Liver (tissue), 9 donors: ENCODE results near the gene UROC1. TPM values are rescaled to one million over a fixed set of nuclear protein-coding genes. Genes with fewer than 3 reads are reported as not detected.

ENCODE experiments used
- DNase-seq: peaks from one replicate; pipeline ENCODE4 v3.0.0-alpha.2; 2017; ENCODE audit warnings: low spot score
- H3K27ac ChIP-seq, 2 donors: one replicate each; pipeline ENCODE4 v1.7.0; 2013; ENCODE audit warnings: inconsistent platforms in 2 of 2, low read length in 2 of 2, control low read depth in 1 of 2, low read depth in 1 of 2, mild to moderate bottlenecking in 1 of 2
- H3K27me3 ChIP-seq, 4 donors: one replicate each; pipeline versions ENCODE4 v1.6.1 to v1.7.0; 2013; ENCODE audit warnings: low read length in 3 of 4, inconsistent platforms in 1 of 4, mild to moderate bottlenecking in 1 of 4, moderate library complexity in 1 of 4; ENCODE audit not compliant: control insufficient read depth in 4 of 4, insufficient read depth in 4 of 4
- H3K36me3 ChIP-seq, 4 donors: one replicate each; pipeline versions ENCODE4 v1.6.1 to v1.7.0; 2013; ENCODE audit warnings: low read length in 3 of 4, mild to moderate bottlenecking in 3 of 4, low read depth in 1 of 4, moderate library complexity in 1 of 4; ENCODE audit not compliant: control insufficient read depth in 4 of 4, insufficient read depth in 3 of 4
- H3K4me1 ChIP-seq, 4 donors: one replicate each; pipeline versions ENCODE4 v1.6.1 to v1.7.0; 2013; ENCODE audit warnings: low read length in 3 of 4, mild to moderate bottlenecking in 3 of 4, moderate library complexity in 1 of 4; ENCODE audit not compliant: control insufficient read depth in 4 of 4, insufficient read depth in 4 of 4
- H3K4me3 ChIP-seq, 3 donors: one replicate each; pipeline versions ENCODE4 v1.6.1 to v1.7.0; 2013; ENCODE audit warnings: low read length in 3 of 3, control low read depth in 1 of 3, low read depth in 1 of 3, mild to moderate bottlenecking in 1 of 3
- H3K9ac ChIP-seq, 2 donors: one replicate each; pipeline ENCODE4 v1.7.0; 2013; ENCODE audit warnings: low read length in 2 of 2, mild to moderate bottlenecking in 2 of 2, moderate library complexity in 2 of 2, control low read depth in 1 of 2, low read depth in 1 of 2
- H3K9me3 ChIP-seq, 4 donors: one replicate each; pipeline versions ENCODE4 v1.6.1 to v1.7.0; 2013; ENCODE audit warnings: low read length in 3 of 4; ENCODE audit not compliant: control insufficient read depth in 4 of 4
- ATF3 ChIP-seq: IDR thresholded peaks from 2 replicates; pipeline ENCODE4 v1.6.1; 2016; ENCODE audit warnings: antibody characterized with exemption
- CTCF ChIP-seq: fragments of 150-350 bp; IDR thresholded peaks from 2 replicates; pipeline ENCODE4 v1.5.1; 2017; ENCODE audit warnings: improper control_type of control experiment, low read depth, low read length; ENCODE audit not compliant: missing input control
- EGR1 ChIP-seq, 2 donors: IDR thresholded peaks; 2 replicates each; pipeline ENCODE4 v1.6.1; 2016 to 2018; ENCODE audit warnings: antibody characterized with exemption in 2 of 2, low read depth in 2 of 2
- FOXA1 ChIP-seq: IDR thresholded peaks from 2 replicates; pipeline ENCODE4 v1.6.1; 2016; ENCODE audit warnings: antibody characterized with exemption
- FOXA2 ChIP-seq: IDR thresholded peaks from 2 replicates; pipeline ENCODE4 v1.6.1; 2016; ENCODE audit warnings: antibody characterized with exemption
- GABPA ChIP-seq, 2 donors: IDR thresholded peaks in 1 of 2; conservative IDR thresholded peaks in 1 of 2; 2 replicates each; pipeline ENCODE4 v1.6.1; 2016; ENCODE audit warnings: antibody characterized with exemption in 2 of 2, mild to moderate bottlenecking in 1 of 2, moderate library complexity in 1 of 2
- HNF4A ChIP-seq, 2 donors: conservative IDR thresholded peaks; 2 replicates each; pipeline ENCODE4 v1.6.1; 2016; ENCODE audit warnings: antibody characterized with exemption in 2 of 2, mild to moderate bottlenecking in 2 of 2
- HNF4G ChIP-seq: IDR thresholded peaks from 2 replicates; pipeline ENCODE4 v1.6.1; 2016; ENCODE audit warnings: antibody characterized with exemption
- JUND ChIP-seq, 2 donors: IDR thresholded peaks; 2 replicates each; pipeline ENCODE4 v1.6.1; 2016; ENCODE audit warnings: antibody characterized with exemption in 2 of 2
- MAX ChIP-seq: IDR thresholded peaks from 2 replicates; pipeline ENCODE4 v1.6.1; 2016; ENCODE audit warnings: antibody characterized with exemption
- NR2F2 ChIP-seq: IDR thresholded peaks from 2 replicates; pipeline ENCODE4 v1.6.1; 2016; ENCODE audit warnings: antibody characterized with exemption
- RAD21 ChIP-seq, 2 donors: IDR thresholded peaks; 2 replicates each; pipeline ENCODE4 v1.6.1; 2016; ENCODE audit warnings: antibody characterized with exemption in 2 of 2, mild to moderate bottlenecking in 2 of 2
- REST ChIP-seq: IDR thresholded peaks from 2 replicates; pipeline ENCODE4 v1.6.1; 2016; ENCODE audit warnings: antibody characterized with exemption, mild to moderate bottlenecking
- RXRA ChIP-seq, 2 donors: IDR thresholded peaks; 2 replicates each; pipeline ENCODE4 v1.6.1; 2017 to 2018; ENCODE audit warnings: antibody characterized with exemption in 2 of 2, mild to moderate bottlenecking in 1 of 2
- SP1 ChIP-seq: IDR thresholded peaks from 2 replicates; pipeline ENCODE4 v1.6.1; 2018; ENCODE audit warnings: antibody characterized with exemption, mild to moderate bottlenecking
- TAF1 ChIP-seq: conservative IDR thresholded peaks from 2 replicates; pipeline ENCODE4 v1.6.1; 2016; ENCODE audit warnings: antibody characterized with exemption, mild to moderate bottlenecking
- YY1 ChIP-seq: IDR thresholded peaks from 2 replicates; pipeline ENCODE4 v1.6.1; 2016; ENCODE audit warnings: antibody characterized with exemption, mild to moderate bottlenecking
- WGBS: extraction: QIAGEN DNeasy Blood & Tissue Kit; methylation state at CpG from one replicate; pipeline ENCODE4 v1.1.7; 2013; 5-methylcytosine and 5-hydroxymethylcytosine counted together
- polyA plus RNA-seq, 2 donors: library from polyadenylated mRNA; stranded (reverse) in 1 of 2; unstranded in 1 of 2; fragments of 200-250 nt in 1 of 2; fragments of >200 nt in 1 of 2; fragmentation: Nextera tagmentation in 1 of 2; extraction: Ambion mirVana in 1 of 2; gene quantifications; one replicate each; pipeline versions ENCODE4 v1.2.1 to v1.2.3, GENCODE V29; 2013 to 2015
- total RNA-seq, 2 donors: library from RNA; depleted of rRNA; stranded (reverse); fragments of >200 nt; gene quantifications; one replicate each; pipeline ENCODE4 v1.2.3, GENCODE V29; 2014
- TF ChIP-seq, protein P1 (sequence below): IDR thresholded peaks from 2 replicates; pipeline ENCODE4 v1.6.1; 2016; ENCODE audit warnings: antibody characterized with exemption
- donor health status: healthy.
- donor health status: healthy.
- donor health status: healthy.
- donor health status: healthy.
- donor health status: healthy.

UROC1 gene
- total and polyA plus RNA-seq, 4 donors: 5.9 to 28.4 (median 18.2) TPM

- Histone ChIP-seq H3K9ac (no peak overlapping the region), H3K4me1 (peaks cover 7 to 40% (median 29%) of the 10 kb centered on the region in 4 donors), H3K27me3 (no peaks in the 10 kb centered on the region), H3K4me3 (no peak overlapping the region), H3K27ac (peak overlapping the region in 1 of 2 donors; percentile 22), H3K36me3 (no peaks in the 10 kb centered on the region), H3K9me3 (no peaks in the 10 kb centered on the region)
- TF ChIP-seq RXRA (IDR thresholded peaks at IDR 0.05): no peak
- 75% methylated on average over 4 of the region's 4 CpGs for WGBS
- no peak for DNase-seq
Observed at GRCh38 chr3:126477061-126477380, 40.6 kb downstream of the UROC1 start.

GRCh38 chr3:126476166-126477060 lies 41.2 kb downstream of the UROC1 start:
- 12% methylated on average over 58 of the region's 66 CpGs for WGBS
- no peaks in the 10 kb centered on the region for H3K27me3 ChIP-seq
- no peaks in the 10 kb centered on the region for H3K36me3 ChIP-seq
- peak overlapping the region; percentile 61 to 95 for H3K9ac ChIP-seq
- peak overlapping the region; percentile 95 for H3K27ac ChIP-seq
- H3K4me1 ChIP-seq: peaks cover 3 to 38% (median 26%) of the 10 kb centered on the region in 4 donors
- DNase-seq: no peak
- TF ChIP-seq RAD21 (IDR thresholded peaks at IDR 0.05): peak in 1 of 2 donors; percentile 6
- TF ChIP-seq SP1: peak; percentile 28
- TF ChIP-seq REST: peak; percentile 30
- no peak for TF ChIP-seq FOXA2
- TF ChIP-seq JUND (IDR thresholded peaks at IDR 0.05): no peak
- TF ChIP-seq RXRA (IDR thresholded peaks at IDR 0.05): peak in 1 of 2 donors; percentile 7
- no peak for TF ChIP-seq HNF4A (conservative IDR thresholded peaks at IDR 0.05)
- TF ChIP-seq FOXA1: no peak
- peak; percentile 4 for TF ChIP-seq YY1
- H3K4me3 ChIP-seq: peak overlapping the region; percentile 55 to 85 (median 58)
- H3K9me3 ChIP-seq: no peaks in the 10 kb centered on the region

DNA sequence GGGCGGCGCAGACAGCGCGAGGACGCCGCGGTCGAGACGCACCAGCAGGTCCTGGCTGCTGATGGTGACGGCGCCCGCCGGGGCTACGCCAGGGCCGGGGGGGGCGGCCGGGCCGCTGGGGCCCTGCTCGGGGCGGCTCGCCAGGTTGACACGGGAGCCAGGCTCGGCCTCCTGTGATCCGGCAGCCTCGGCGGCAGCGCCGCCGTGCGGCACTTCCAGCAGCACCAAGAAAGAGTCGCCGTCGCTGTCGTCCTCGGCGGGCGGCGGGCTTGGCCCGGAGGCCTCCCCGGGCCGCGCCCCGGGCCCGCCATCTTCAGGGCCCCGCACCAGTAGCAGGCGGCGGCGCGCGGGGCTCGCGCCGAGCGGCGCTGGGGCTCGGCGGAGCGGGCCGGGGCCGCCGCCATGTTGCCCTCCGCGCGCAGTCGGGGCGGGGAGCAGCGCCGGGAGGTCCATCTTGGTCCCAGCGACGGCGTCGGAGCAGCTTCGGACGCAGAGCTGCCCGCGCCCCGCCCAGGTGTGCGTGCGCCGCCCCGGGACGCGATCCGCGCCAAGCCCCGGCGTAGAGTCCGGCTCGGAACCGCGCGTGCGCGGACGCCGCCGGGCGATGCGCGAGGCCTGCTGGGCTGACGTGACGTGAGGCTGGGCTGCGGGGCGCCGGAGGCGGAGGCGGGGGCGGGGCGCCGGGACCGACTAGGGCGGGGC lies 42.0 kb downstream of the UROC1 start, which contains the start of gene ZXDC:
ZXDC (minus strand) TSS at position 479 of the 702 bp plus-strand sequence; CDS start at position 453, 26 bp downstream.
- Histone ChIP-seq H3K9ac (peak within 1 kb of the TSS; percentile 72 to 95), H3K27me3 (no peaks in the 10 kb centered on the region), H3K36me3 (peaks cover 2 to 8% (median 5%) of the 10 kb centered on the region in 4 donors), H3K27ac (peak within 1 kb of the TSS; percentile 95), H3K9me3 (no peaks in the 10 kb centered on the region), H3K4me1 (peaks cover 0 to 43% (median 26%) of the 10 kb centered on the region in 4 donors), H3K4me3 (peak within 1 kb of the TSS; percentile 70 to 89 (median 85))
- peak; percentile 93 for DNase-seq
- under 1% methylated on average over 112 of the region's 112 CpGs for WGBS
- TF ChIP-seq FOXA1 (no peak), ATF3 (no peak), JUND (IDR thresholded peaks at IDR 0.05) (no peak), GABPA (IDR thresholded peaks at IDR 0.05 in 1 of 2, conservative IDR thresholded peaks at IDR 0.05 in 1 of 2) (no peak), NR2F2 (no peak), FOXA2 (no peak), TAF1 (no peak), MAX (no peak), RAD21 (IDR thresholded peaks at IDR 0.05) (peak in 1 of 2 donors; percentile 22), RXRA (IDR thresholded peaks at IDR 0.05) (no peak), YY1 (peak; percentile 66), EGR1 (IDR thresholded peaks at IDR 0.05; ENCODE audit: low read depth in 2 of 2) (no peak), HNF4G (no peak), CTCF (peak; percentile 37), SP1 (no peak), HNF4A (conservative IDR thresholded peaks at IDR 0.05) (no peak)
- TF ChIP-seq, protein P1, sequence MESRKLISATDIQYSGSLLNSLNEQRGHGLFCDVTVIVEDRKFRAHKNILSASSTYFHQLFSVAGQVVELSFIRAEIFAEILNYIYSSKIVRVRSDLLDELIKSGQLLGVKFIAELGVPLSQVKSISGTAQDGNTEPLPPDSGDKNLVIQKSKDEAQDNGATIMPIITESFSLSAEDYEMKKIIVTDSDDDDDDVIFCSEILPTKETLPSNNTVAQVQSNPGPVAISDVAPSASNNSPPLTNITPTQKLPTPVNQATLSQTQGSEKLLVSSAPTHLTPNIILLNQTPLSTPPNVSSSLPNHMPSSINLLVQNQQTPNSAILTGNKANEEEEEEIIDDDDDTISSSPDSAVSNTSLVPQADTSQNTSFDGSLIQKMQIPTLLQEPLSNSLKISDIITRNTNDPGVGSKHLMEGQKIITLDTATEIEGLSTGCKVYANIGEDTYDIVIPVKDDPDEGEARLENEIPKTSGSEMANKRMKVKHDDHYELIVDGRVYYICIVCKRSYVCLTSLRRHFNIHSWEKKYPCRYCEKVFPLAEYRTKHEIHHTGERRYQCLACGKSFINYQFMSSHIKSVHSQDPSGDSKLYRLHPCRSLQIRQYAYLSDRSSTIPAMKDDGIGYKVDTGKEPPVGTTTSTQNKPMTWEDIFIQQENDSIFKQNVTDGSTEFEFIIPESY: no peak
